HUES6 (cell line): ENCODE results near the gene HOXA9.

Experiments
- H3K27ac ChIP-seq: 2 replicates; pipeline ENCODE4 v1.7.0; 2013; ENCODE audit warnings: low read depth, mild to moderate bottlenecking, low read length, inconsistent platforms
- H3K27me3 ChIP-seq: 2 replicates; pipeline ENCODE4 v1.6.1; 2013; ENCODE audit warnings: low read length; ENCODE audit not compliant: control insufficient read depth, insufficient read depth
- H3K36me3 ChIP-seq: 2 replicates; pipeline ENCODE4 v1.6.1; 2013; ENCODE audit warnings: low read length; ENCODE audit not compliant: control insufficient read depth, insufficient read depth
- H3K4me1 ChIP-seq: 2 replicates; pipeline ENCODE4 v1.6.1; 2013; ENCODE audit warnings: low read length; ENCODE audit not compliant: control insufficient read depth, insufficient read depth
- H3K4me3 ChIP-seq: 2 replicates; pipeline ENCODE4 v1.5.1; 2013; ENCODE audit warnings: low read depth, low read length
- H3K9ac ChIP-seq: one replicate; pipeline ENCODE4 v1.6.1; 2013; ENCODE audit warnings: mild to moderate bottlenecking, low read length
- H3K9me3 ChIP-seq: 2 replicates; pipeline ENCODE4 v1.6.1; 2013; ENCODE audit warnings: low read depth, low read length; ENCODE audit not compliant: control insufficient read depth, insufficient read depth

Gene HOXA9

GRCh38 chr7:27179503-27180430 lies 14.4 kb upstream of the HOXA9 start:
- Histone ChIP-seq H3K27me3 (peaks cover 100% of the 10 kb centered on the region), H3K4me1 (peaks cover 13% of the 10 kb centered on the region), H3K27ac (no peak overlapping the region), H3K9ac (peak overlapping the region; percentile 73), H3K9me3 (no peaks in the 10 kb centered on the region), H3K4me3 (peak overlapping the region; percentile 58), H3K36me3 (no peaks in the 10 kb centered on the region)

- Histone ChIP-seq H3K9ac (peak overlapping the region; percentile 73), H3K9me3 (no peaks in the 10 kb centered on the region), H3K4me3 (peak overlapping the region; percentile 58), H3K36me3 (no peaks in the 10 kb centered on the region), H3K27ac (no peak overlapping the region), H3K4me1 (peaks cover 10% of the 10 kb centered on the region; the same call in 1 of the 2 replicates), H3K27me3 (peaks cover 100% of the 10 kb centered on the region)
Measured at GRCh38 chr7:27179030-27179429, 13.7 kb upstream of the HOXA9 start.

GRCh38 chr7:27178366-27178765 lies 13.0 kb upstream of the HOXA9 start:
- Histone ChIP-seq H3K4me3 (peak overlapping the region; percentile 58; the same call in 1 of the 2 replicates), H3K9me3 (no peaks in the 10 kb centered on the region), H3K36me3 (no peaks in the 10 kb centered on the region), H3K27ac (no peak overlapping the region), H3K4me1 (peaks cover 6% of the 10 kb centered on the region; the same call in 1 of the 2 replicates), H3K27me3 (peaks cover 100% of the 10 kb centered on the region), H3K9ac (peak overlapping the region; percentile 68)

GRCh38 chr7:27177795-27178320 lies 12.5 kb upstream of the HOXA9 start:
- Histone ChIP-seq H3K27me3 (peaks cover 100% of the 10 kb centered on the region), H3K27ac (no peak overlapping the region), H3K4me3 (peak overlapping the region; percentile 58; the same call in 1 of the 2 replicates), H3K9ac (peak overlapping the region; percentile 68), H3K9me3 (no peaks in the 10 kb centered on the region), H3K4me1 (peaks cover 6% of the 10 kb centered on the region; the same call in 1 of the 2 replicates), H3K36me3 (no peaks in the 10 kb centered on the region)

- H3K9me3 ChIP-seq = no peaks in the 10 kb centered on the region
- peak overlapping the region; percentile 14; the same call in 1 of the 2 replicates for H3K4me3 ChIP-seq
- H3K9ac ChIP-seq = peak overlapping the region; percentile 68
- H3K36me3 ChIP-seq = no peaks in the 10 kb centered on the region
- peaks cover 9% of the 10 kb centered on the region for H3K4me1 ChIP-seq
- no peak overlapping the region for H3K27ac ChIP-seq
- H3K27me3 ChIP-seq = peaks cover 100% of the 10 kb centered on the region
Measured at GRCh38 chr7:27176962-27177794, 11.8 kb upstream of the HOXA9 start.

- no peaks in the 10 kb centered on the region for H3K9me3 ChIP-seq
- H3K4me1 ChIP-seq = peaks cover 13% of the 10 kb centered on the region
- H3K9ac ChIP-seq = peak overlapping the region; percentile 68
- no peak overlapping the region for H3K27ac ChIP-seq
- H3K36me3 ChIP-seq = no peaks in the 10 kb centered on the region
- peak overlapping the region; percentile 9; the same call in 1 of the 2 replicates for H3K4me3 ChIP-seq
- peaks cover 100% of the 10 kb centered on the region for H3K27me3 ChIP-seq
Measured at GRCh38 chr7:27176524-27176845, 11.1 kb upstream of the HOXA9 start.

- Histone ChIP-seq H3K27ac (no peak overlapping the region), H3K36me3 (no peaks in the 10 kb centered on the region), H3K9me3 (no peaks in the 10 kb centered on the region), H3K9ac (peak overlapping the region; percentile 68), H3K27me3 (peaks cover 100% of the 10 kb centered on the region), H3K4me1 (peaks cover 17% of the 10 kb centered on the region), H3K4me3 (peak overlapping the region; percentile 9; the same call in 1 of the 2 replicates)
Measured at GRCh38 chr7:27175626-27176523, 10.5 kb upstream of the HOXA9 start.

GRCh38 chr7:27174874-27175625 lies 9.7 kb upstream of the HOXA9 start:
- H3K4me3 ChIP-seq = peak overlapping the region; percentile 48; the same call in 1 of the 2 replicates

GRCh38 chr7:27173956-27174873 lies 8.9 kb upstream of the HOXA9 start, which contains the start of gene HOXA10:
Gene HOXA10, minus strand, starts transcription at chr7:27174320. Its CDS starts 14 bp downstream, at chr7:27174306.
- peaks cover 13% of the 10 kb centered on the region for H3K4me1 ChIP-seq
- peak within 1 kb of the TSS; percentile 48 for H3K4me3 ChIP-seq
- no peaks in the 10 kb centered on the region for H3K36me3 ChIP-seq
- peak within 1 kb of the TSS; percentile 93 for H3K9ac ChIP-seq
- no peak within 1 kb of the TSS for H3K27ac ChIP-seq
- H3K27me3 ChIP-seq = peaks cover 100% of the 10 kb centered on the region
- no peaks in the 10 kb centered on the region for H3K9me3 ChIP-seq

More at GRCh38 chr7:27174874-27175625, 9.7 kb upstream of the HOXA9 start:
- H3K27me3 ChIP-seq = peaks cover 100% of the 10 kb centered on the region
- peaks cover 17% of the 10 kb centered on the region for H3K4me1 ChIP-seq
- H3K9ac ChIP-seq = peak overlapping the region; percentile 68
- no peaks in the 10 kb centered on the region for H3K36me3 ChIP-seq
- H3K27ac ChIP-seq = no peak overlapping the region
- no peaks in the 10 kb centered on the region for H3K9me3 ChIP-seq
